Testis (tissue), 3 donors: ENCODE measurements around the gene WDFY2. TPM values are rescaled to one million over a fixed set of nuclear protein-coding genes. Genes with fewer than 3 reads are reported as not detected.

ENCODE experiments used
- DNase-seq: peaks from one replicate; pipeline ENCODE4 v3.0.0-alpha.2; 2019
- H3K27ac ChIP-seq, 2 donors: fragments of 200-600 bp; sonication (generic); one replicate each; pipeline ENCODE4 v1.5.1; 2019
- H3K27me3 ChIP-seq: fragments of 200-600 bp; sonication (generic); one replicate; pipeline ENCODE4 v1.5.1; 2019
- H3K36me3 ChIP-seq: fragments of 200-600 bp; sonication (generic); one replicate; pipeline ENCODE4 v1.5.1; 2017; ENCODE audit warnings: low read depth; ENCODE audit errors: missing control alignments
- H3K4me1 ChIP-seq: fragments of 200-600 bp; sonication (generic); one replicate; pipeline ENCODE4 v1.5.1; 2019
- H3K4me3 ChIP-seq, 2 donors: fragments of 200-600 bp; sonication (generic); one replicate each; pipeline ENCODE4 v1.5.1; 2017 to 2019
- H3K9me3 ChIP-seq: fragments of 200-600 bp; sonication (generic); one replicate; pipeline ENCODE4 v1.5.1; 2017
- POLR2A ChIP-seq: fragments of 450-650 bp; IDR thresholded peaks from one replicate; pipeline ENCODE4 v1.6.1; 2017; ENCODE audit warnings: antibody characterized with exemption, mild to moderate bottlenecking, moderate library complexity
- WGBS, 2 donors: methylation state at CpG; one replicate each; pipeline ENCODE4 v1.1.5; 2018; 5-methylcytosine and 5-hydroxymethylcytosine counted together
- intact Hi-C: fragments of 100-400 bp; cut with DNase I; formaldehyde crosslinking; loops from one replicate; pipeline ENCODE4 v1.15.1; 2023; ENCODE audit warnings: low total_unique reads
- polyA plus RNA-seq: library from polyadenylated mRNA; stranded (reverse); fragments of 350-450 nt; fragmentation: Illumina TruSeq; extraction: RNeasy Lipid Tissue Mini Kit (QIAGEN cat#74804); gene quantifications from one replicate; pipeline ENCODE4 v1.2.3, GENCODE V29; 2014; ENCODE audit warnings: low read depth, low replicate concordance; ENCODE audit not compliant: insufficient read depth
- total RNA-seq, 2 donors: library from RNA; depleted of rRNA; stranded (reverse); fragments of >200 nt; gene quantifications; one replicate each; pipeline ENCODE4 v1.2.3, GENCODE V29; 2016
- TF ChIP-seq, protein P1 (sequence below), 3 experiments: fragments of 450-650 bp in 2 of 3; fragments of 200-600 bp in 1 of 3; sonication (generic) in 1 of 3; IDR thresholded peaks; one replicate each; pipeline ENCODE4 v1.5.1; 2016 to 2019; ENCODE audit warnings: antibody characterized with exemption in 3 of 3, mild to moderate bottlenecking in 2 of 3, moderate library complexity in 1 of 3

Gene WDFY2
- total and polyA plus RNA-seq, 3 donors from 2014 or later: 17.1 to 45.8 (median 36.1) TPM

DNA sequence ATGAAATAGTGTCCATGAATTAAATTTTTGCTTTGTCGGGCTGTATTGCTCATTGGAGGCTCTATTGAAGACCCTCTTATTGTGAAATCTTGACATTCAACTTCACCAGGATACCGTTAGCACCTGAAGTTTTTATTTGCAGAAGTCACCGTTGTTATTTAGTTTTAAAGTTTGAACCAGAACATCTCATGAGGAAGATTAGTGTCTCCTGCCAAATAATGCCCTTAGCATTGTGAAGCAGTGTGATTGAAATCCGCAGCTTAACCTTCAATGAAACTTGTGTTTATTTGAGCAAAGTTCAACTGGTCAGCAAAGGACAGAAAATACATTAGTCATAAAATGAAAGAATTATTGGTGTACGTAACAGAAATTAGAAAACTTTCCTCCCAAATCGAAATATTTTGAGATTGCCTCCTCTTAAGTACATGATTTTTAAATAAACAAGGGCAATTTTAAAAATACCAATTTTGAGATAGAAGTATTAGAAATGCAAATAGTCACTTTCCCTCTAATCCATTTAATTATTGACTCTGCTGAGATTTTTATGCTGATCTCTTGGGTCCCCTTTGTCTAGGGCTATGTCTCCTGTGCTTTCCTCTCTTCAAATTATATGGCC is 84.4 kb downstream of the WDFY2 start:
- H3K27me3 ChIP-seq: no peaks in the 10 kb centered on the region
- DNase-seq: no peak
- TF ChIP-seq, protein P1, sequence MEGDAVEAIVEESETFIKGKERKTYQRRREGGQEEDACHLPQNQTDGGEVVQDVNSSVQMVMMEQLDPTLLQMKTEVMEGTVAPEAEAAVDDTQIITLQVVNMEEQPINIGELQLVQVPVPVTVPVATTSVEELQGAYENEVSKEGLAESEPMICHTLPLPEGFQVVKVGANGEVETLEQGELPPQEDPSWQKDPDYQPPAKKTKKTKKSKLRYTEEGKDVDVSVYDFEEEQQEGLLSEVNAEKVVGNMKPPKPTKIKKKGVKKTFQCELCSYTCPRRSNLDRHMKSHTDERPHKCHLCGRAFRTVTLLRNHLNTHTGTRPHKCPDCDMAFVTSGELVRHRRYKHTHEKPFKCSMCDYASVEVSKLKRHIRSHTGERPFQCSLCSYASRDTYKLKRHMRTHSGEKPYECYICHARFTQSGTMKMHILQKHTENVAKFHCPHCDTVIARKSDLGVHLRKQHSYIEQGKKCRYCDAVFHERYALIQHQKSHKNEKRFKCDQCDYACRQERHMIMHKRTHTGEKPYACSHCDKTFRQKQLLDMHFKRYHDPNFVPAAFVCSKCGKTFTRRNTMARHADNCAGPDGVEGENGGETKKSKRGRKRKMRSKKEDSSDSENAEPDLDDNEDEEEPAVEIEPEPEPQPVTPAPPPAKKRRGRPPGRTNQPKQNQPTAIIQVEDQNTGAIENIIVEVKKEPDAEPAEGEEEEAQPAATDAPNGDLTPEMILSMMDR (IDR thresholded peaks at IDR 0.05): no peak
- no peak for TF ChIP-seq POLR2A
- no peak overlapping the region for H3K27ac ChIP-seq
- peaks cover 22% of the 10 kb centered on the region for H3K4me1 ChIP-seq
- intact Hi-C loops: no loop called here
- WGBS, 2 donors: 70 to 76% methylated on average over 6 of the region's 6 CpGs
- no peak overlapping the region for H3K4me3 ChIP-seq
- H3K36me3 ChIP-seq: no peaks in the 10 kb centered on the region
- no peaks in the 10 kb centered on the region for H3K9me3 ChIP-seq

DNA sequence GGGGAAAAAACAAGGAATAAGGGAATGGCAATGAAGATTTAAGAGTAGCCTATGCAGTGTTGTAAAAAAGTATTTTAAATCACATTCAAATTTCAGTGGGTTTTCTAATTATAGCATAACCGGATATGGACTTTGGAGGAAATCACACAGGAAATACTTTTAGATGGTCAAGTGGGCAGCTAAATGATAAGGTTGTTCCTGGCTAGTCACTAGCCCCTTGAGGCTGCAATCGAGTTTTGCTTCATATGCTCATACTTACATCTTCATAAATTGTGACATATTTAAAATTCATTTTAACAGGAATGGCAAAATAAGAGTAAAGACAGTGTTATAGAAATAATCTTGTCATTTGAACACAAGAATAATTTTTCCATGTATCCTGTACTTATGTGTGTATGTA is 88.9 kb downstream of the WDFY2 start:
- Histone ChIP-seq H3K4me1 (no peaks in the 10 kb centered on the region), H3K36me3 (no peaks in the 10 kb centered on the region), H3K4me3 (no peak overlapping the region), H3K27me3 (no peaks in the 10 kb centered on the region), H3K27ac (no peak overlapping the region), H3K9me3 (no peaks in the 10 kb centered on the region)
- 54 to 58% methylated on average over 2 of the region's 2 CpGs for WGBS, 2 donors
- TF ChIP-seq POLR2A: no peak
- TF ChIP-seq, protein P1 (IDR thresholded peaks at IDR 0.05): no peak
- DNase-seq: no peak
- intact Hi-C loops: no loop called here

DNA sequence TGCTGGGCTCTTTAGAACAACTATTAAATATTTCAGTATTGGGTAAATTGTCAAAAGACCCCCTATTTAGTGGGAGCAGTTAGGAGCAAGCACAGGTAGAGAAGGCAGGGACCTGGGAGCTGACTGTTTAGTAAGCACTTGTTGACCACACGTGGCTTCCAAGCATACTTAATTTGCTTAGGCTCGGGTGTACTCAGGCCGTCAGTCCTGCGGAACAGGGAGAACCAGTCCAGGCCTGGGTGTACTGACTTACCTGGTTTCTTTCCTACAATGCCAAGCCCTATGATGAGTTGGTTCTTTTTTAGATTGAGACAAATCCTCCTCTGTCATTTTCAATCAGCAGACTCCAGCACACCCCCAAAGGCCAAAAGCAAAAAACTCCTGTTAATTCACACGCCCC is 90.0 kb downstream of the WDFY2 start:
- 85 to 86% methylated on average over 5 of the region's 5 CpGs for WGBS, 2 donors
- Histone ChIP-seq H3K27me3 (no peaks in the 10 kb centered on the region), H3K9me3 (no peaks in the 10 kb centered on the region), H3K4me3 (no peak overlapping the region), H3K36me3 (no peaks in the 10 kb centered on the region), H3K4me1 (no peaks in the 10 kb centered on the region), H3K27ac (no peak overlapping the region)
- no peak for DNase-seq
- intact Hi-C loops: no loop called here
- no peak for TF ChIP-seq POLR2A
- TF ChIP-seq, protein P1 (IDR thresholded peaks at IDR 0.05): no peak

DNA sequence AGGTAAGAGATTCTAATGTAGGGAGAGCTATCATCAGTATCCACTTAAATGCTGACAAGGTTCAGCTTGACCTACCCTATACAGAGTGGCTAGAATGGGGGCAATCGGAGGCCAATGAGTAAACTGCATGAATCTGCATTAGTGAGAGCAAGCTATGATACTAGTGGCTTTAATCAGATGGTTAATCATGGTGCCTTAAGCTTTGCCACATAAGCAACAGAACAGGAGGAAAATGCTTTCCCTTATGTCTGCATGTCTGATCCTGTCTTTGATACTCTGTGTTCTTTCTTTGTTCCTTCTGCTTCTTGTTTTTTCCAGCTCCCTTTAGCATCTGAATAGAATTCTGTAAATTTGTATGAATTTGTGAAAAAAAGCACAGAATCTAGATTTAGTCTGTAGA is 91.1 kb downstream of the WDFY2 start:
- Histone ChIP-seq H3K36me3 (no peaks in the 10 kb centered on the region), H3K4me1 (no peaks in the 10 kb centered on the region), H3K27me3 (no peaks in the 10 kb centered on the region), H3K9me3 (no peaks in the 10 kb centered on the region), H3K27ac (no peak overlapping the region), H3K4me3 (no peak overlapping the region)
- 83 to 93% methylated on average over 1 of the region's 1 CpG for WGBS, 2 donors
- no peak for DNase-seq
- TF ChIP-seq, protein P1 (IDR thresholded peaks at IDR 0.05): no peak
- no peak for TF ChIP-seq POLR2A
- intact Hi-C loops: no loop called here

DNA sequence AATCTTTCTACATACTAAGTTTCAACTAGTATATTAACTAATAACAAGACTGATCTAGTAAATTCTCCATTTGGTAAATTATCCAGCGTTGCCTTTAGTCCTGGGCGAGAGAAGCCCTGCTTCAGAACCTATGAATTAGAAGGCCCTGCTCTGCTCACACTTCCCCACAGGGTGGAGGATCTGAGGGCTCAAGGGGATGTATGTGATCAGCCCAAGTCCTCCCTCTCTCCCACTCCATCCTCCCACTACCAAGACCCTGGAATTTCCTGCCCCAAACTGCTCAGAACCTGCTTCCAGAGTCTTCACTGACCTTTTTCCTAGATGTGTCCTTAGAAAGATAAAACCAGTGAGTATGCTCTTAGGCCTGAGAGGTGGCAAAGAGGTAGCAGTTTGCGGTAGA is 91.6 kb downstream of the WDFY2 start:
- Histone ChIP-seq H3K36me3 (no peaks in the 10 kb centered on the region), H3K4me3 (no peak overlapping the region), H3K9me3 (no peaks in the 10 kb centered on the region), H3K4me1 (no peaks in the 10 kb centered on the region), H3K27me3 (no peaks in the 10 kb centered on the region), H3K27ac (no peak overlapping the region)
- no peak for TF ChIP-seq POLR2A
- TF ChIP-seq, protein P1 (IDR thresholded peaks at IDR 0.05): no peak
- WGBS, 2 donors: 94 to 96% methylated on average over 3 of the region's 3 CpGs
- no peak for DNase-seq
- intact Hi-C loops: no loop called here
